ENCODE measurements around the gene KCNQ4. TPM values are rescaled to one million over a fixed set of nuclear protein-coding genes. Genes with fewer than 3 reads are reported as not detected.

Gene KCNQ4
- polyA plus RNA-seq, 3 donors = 1.6 to 1.9 (median 1.9) TPM

- no peak for DNase-seq (ENCODE audit: extremely low read depth in 1 of 11, low read depth in 9 of 11, low spot score in 4 of 11)
These were observed 22.7 kb downstream of the KCNQ4 start for GRCh38 chr1:40806240-40806639.

- DNase-seq (ENCODE audit: extremely low read depth in 1 of 11, low read depth in 9 of 11, low spot score in 4 of 11) = no peak
These were observed 23.4 kb downstream of the KCNQ4 start for GRCh38 chr1:40806731-40807695.

GRCh38 chr1:40808002-40808401, 24.4 kb downstream of the KCNQ4 start:
- no peak for DNase-seq (ENCODE audit: extremely low read depth in 1 of 11, low read depth in 9 of 11, low spot score in 4 of 11)

GRCh38 chr1:40808444-40808843, 24.9 kb downstream of the KCNQ4 start:
- DNase-seq (ENCODE audit: extremely low read depth in 1 of 11, low read depth in 9 of 11, low spot score in 4 of 11) = no peak

GRCh38 chr1:40808909-40809308, 25.3 kb downstream of the KCNQ4 start:
- no peak for DNase-seq (ENCODE audit: extremely low read depth in 1 of 11, low read depth in 9 of 11, low spot score in 4 of 11)

- DNase-seq (ENCODE audit: extremely low read depth in 1 of 11, low read depth in 9 of 11, low spot score in 4 of 11) = no peak
These were observed 27.3 kb downstream of the KCNQ4 start for GRCh38 chr1:40810927-40811326.

- DNase-seq (ENCODE audit: extremely low read depth in 1 of 11, low read depth in 9 of 11, low spot score in 4 of 11) = no peak
These were observed 31.8 kb downstream of the KCNQ4 start for GRCh38 chr1:40815420-40815819.

- DNase-seq (ENCODE audit: extremely low read depth in 1 of 11, low read depth in 9 of 11, low spot score in 4 of 11) = no peak
These were observed 34.2 kb downstream of the KCNQ4 start for GRCh38 chr1:40817791-40818263.

- no peak for DNase-seq (ENCODE audit: extremely low read depth in 1 of 11, low read depth in 9 of 11, low spot score in 4 of 11)
These were observed 34.8 kb downstream of the KCNQ4 start for GRCh38 chr1:40818264-40818961.

GRCh38 chr1:40819101-40819500, 35.5 kb downstream of the KCNQ4 start:
- no peak for DNase-seq (ENCODE audit: extremely low read depth in 1 of 11, low read depth in 9 of 11, low spot score in 4 of 11)

- no peak for DNase-seq (ENCODE audit: extremely low read depth in 1 of 11, low read depth in 9 of 11, low spot score in 4 of 11)
These were observed 36.7 kb downstream of the KCNQ4 start for GRCh38 chr1:40820251-40820797.

- no peak for DNase-seq (ENCODE audit: extremely low read depth in 1 of 11, low read depth in 9 of 11, low spot score in 4 of 11)
These were observed 37.5 kb downstream of the KCNQ4 start for GRCh38 chr1:40820911-40821693.

GRCh38 chr1:40822890-40823289, 39.3 kb downstream of the KCNQ4 start:
- DNase-seq (ENCODE audit: extremely low read depth in 1 of 11, low read depth in 9 of 11, low spot score in 4 of 11) = no peak

GRCh38 chr1:40823345-40823744, 39.8 kb downstream of the KCNQ4 start:
- no peak for DNase-seq (ENCODE audit: extremely low read depth in 1 of 11, low read depth in 9 of 11, low spot score in 4 of 11)

- no peak for DNase-seq (ENCODE audit: extremely low read depth in 1 of 11, low read depth in 9 of 11, low spot score in 4 of 11)
These were observed 40.4 kb downstream of the KCNQ4 start for GRCh38 chr1:40823983-40824382.

- DNase-seq (ENCODE audit: extremely low read depth in 1 of 11, low read depth in 9 of 11, low spot score in 4 of 11) = no peak
These were observed 41.2 kb downstream of the KCNQ4 start for GRCh38 chr1:40824591-40825434.

- no peak for DNase-seq (ENCODE audit: extremely low read depth in 1 of 11, low read depth in 9 of 11, low spot score in 4 of 11)
These were observed 41.8 kb downstream of the KCNQ4 start for GRCh38 chr1:40825435-40825788.

- DNase-seq (ENCODE audit: extremely low read depth in 1 of 11, low read depth in 9 of 11, low spot score in 4 of 11) = no peak
These were observed 42.4 kb downstream of the KCNQ4 start for GRCh38 chr1:40825996-40826395.

Measured in renal cortex interstitium (tissue), 11 donors.